Activated naive CD4-positive, alpha-beta T cell treated with anti-CD3 and anti-CD28 coated beads, Interleukin-2, amount 50 U/mL, for 72 hours (primary cell): ENCODE measurements around the gene KCNMB3. TPM values are rescaled to one million over a fixed set of nuclear protein-coding genes. Genes with fewer than 3 reads are reported as not detected.
A peak's percentile ranks its signal among the peaks of the same experiment; 100 is the strongest.
"Not testable (repeated sequence)": the region's sequence is repeated elsewhere in the genome, so short reads cannot be mapped to it uniquely, and the experiment has no call there.

Experiments used
- ATAC-seq, 2 donors: fragments of 150-1000 bp; cut with Tn5 transposase; 2 replicates each; pipeline ENCODE4 v1.10.0; 2021; ENCODE audit warnings: mild to moderate bottlenecking in 2 of 2, moderate library complexity in 2 of 2
- DNase-seq, 2 donors: peaks; one replicate each; pipeline ENCODE4 v3.0.0; 2021 to 2022; ENCODE audit warnings: low spot score in 2 of 2
- H3K27ac Mint-ChIP-seq, 2 donors: one replicate each; pipeline ENCODE4 v1.8.0; 2022; ENCODE audit warnings: mild to moderate bottlenecking in 2 of 2, mixed read lengths in 2 of 2
- H3K36me3 Mint-ChIP-seq, 2 donors: one replicate each; pipeline ENCODE4 v1.8.0; 2022; ENCODE audit warnings: mixed read lengths in 2 of 2
- H3K9me3 Mint-ChIP-seq, 2 donors: one replicate each; pipeline ENCODE4 v1.8.0; 2022; ENCODE audit warnings: mixed read lengths in 2 of 2
- total RNA-seq, 2 donors: library from RNA; stranded (reverse); gene quantifications; one replicate each; pipeline ENCODE4 v1.2.3, GENCODE V29; 2022

The KCNMB3 gene
- total RNA-seq, 2 donors from 2014 or later: 0.43 to 0.55 TPM

DNA sequence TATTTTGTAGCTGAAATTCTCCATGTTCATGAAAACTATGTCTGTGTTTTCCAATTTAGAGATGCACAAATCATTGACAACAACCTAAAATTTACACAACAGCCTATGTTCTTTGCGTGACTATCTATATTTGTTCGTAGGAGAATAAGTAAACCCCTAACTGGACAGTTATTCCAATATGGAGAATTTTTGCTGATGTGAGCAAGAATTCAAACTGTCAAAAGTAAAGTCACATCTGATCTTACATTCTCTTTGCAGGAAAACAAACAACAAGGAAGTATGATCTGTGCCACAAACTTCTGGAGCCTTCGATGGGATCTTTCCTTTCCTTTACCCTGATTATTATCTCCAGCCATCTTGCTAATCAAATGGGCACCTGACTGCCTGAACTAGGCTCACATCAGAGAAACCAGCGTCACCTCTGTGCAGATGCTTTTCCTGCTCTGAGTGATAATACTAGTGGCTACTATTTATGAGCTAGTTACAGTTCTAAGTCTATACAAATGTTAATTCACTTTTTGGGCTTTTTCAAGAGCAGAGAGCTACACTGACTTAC, 18.3 kb upstream of the KCNMB3 start:
- Mint-ChIP-seq H3K9me3 (no peaks in the 10 kb centered on the region), H3K27ac (no peak overlapping the region), H3K36me3 (no peaks in the 10 kb centered on the region)
- no peak for DNase-seq
- no peak for ATAC-seq

DNA sequence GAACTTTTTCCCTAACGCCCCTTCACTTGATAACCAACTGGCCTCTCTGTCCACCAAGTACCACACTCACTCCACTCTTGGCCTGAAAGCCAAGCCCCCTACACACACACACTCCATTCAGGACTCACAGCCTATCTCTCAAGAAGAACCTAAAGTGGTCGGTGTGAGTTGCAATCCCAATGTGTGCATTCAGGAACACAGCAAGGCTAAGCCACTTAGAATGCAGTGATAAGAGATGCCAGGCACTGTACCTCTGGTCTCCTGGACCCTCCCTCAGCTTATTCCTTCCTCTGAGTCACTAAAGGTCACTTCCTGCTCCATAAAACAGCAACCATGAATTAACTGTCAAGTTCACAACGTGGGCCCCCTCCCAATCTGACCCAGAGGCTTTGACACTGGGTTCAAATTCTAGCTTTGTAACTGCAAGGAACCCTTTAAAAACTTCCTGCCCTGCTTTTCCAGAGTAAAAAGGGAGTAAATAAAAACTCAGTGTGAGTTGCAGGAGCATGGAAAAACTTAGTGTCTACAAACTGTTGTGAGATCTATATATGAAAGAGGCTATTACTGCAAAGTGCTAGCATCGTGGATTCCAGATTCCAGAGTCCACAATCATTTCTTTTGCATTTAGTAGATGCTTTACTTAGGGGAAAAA, 17.6 kb upstream of the KCNMB3 start:
- no peak for DNase-seq
- Mint-ChIP-seq H3K27ac (peak overlapping the region; percentile 35 to 57), H3K36me3 (no peaks in the 10 kb centered on the region), H3K9me3 (no peaks in the 10 kb centered on the region)
- no peak for ATAC-seq

DNA sequence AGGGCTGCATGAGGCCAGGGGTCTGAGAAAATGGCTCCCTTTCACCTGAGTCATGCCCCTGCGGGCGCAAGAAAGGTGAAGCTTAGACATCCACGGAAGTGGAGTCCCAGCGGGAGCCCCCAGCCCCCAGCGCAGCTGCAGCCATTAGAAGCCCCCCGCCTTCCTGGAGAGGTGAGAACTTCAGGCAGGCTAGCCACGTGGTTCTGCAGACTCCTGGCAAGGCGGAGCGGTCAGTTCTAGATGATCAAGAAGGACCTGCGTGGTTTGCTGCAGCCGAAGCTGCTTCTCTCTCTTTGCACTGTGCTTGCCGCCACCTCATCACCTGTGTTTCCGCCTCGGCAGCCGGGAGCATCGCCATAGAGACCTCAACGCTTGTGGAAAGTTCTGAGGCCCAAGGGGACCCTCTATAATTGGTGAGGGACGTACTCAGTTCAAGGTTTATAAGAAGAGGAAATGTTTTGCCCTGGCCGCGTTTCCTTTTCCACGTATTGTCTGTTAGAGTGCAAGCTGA, 15.8 kb upstream of the KCNMB3 start:
- no peak for DNase-seq
- ATAC-seq: no peak
- Mint-ChIP-seq H3K9me3 (no peaks in the 10 kb centered on the region), H3K36me3 (no peaks in the 10 kb centered on the region), H3K27ac (no peak overlapping the region)

DNA sequence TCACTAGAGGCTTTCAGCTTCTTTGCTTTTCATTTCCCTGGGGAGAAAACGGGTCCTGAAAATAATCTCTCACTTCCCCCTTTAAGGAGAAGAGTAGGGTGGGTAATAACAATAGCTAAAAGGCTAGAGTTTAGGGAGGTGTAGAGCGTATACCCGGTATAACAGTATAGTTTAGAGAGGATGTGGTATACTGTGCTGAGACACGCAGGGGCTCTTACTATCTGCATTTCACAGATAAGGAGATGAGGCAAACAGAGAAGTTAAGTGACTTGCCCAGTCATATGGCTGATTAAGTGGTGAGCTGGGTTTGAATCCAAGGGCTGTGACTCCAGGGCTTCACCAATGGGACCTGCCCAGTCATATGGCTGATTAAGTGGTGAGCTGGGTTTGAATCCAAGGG, 15.0 kb upstream of the KCNMB3 start:
- Mint-ChIP-seq H3K27ac (no peak overlapping the region), H3K36me3 (peaks cover under 1% of the 10 kb centered on the region in 2 donors), H3K9me3 (peaks cover 0 to under 1% of the 10 kb centered on the region in 2 donors)
- DNase-seq: no peak
- peak in 1 of 2 donors; percentile 35 for ATAC-seq

DNA sequence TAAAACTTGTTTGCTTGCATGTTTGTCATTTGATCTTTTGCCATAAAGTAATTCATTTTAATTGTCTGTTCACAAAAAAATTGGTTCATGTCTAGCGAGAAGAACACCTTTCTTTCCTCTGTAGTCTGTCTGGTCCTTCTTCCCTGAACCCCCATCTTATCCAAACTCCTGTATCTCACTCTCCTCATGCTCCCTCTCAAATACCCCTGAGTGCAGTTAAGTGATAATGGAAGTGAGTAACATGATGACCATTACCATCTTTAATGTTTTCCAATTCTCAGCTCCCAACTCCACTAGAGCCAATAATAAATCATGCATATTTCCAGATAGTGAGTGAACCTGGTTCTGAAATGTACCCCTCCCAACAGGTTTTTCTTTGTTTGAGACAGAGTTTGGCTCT, 14.2 kb upstream of the KCNMB3 start:
- DNase-seq (no peak), ATAC-seq (no peak)
- Mint-ChIP-seq H3K27ac (no peak overlapping the region), H3K9me3 (peaks cover 5 to 6% of the 10 kb centered on the region in 2 donors), H3K36me3 (peaks cover 6 to 8% of the 10 kb centered on the region in 2 donors)

DNA sequence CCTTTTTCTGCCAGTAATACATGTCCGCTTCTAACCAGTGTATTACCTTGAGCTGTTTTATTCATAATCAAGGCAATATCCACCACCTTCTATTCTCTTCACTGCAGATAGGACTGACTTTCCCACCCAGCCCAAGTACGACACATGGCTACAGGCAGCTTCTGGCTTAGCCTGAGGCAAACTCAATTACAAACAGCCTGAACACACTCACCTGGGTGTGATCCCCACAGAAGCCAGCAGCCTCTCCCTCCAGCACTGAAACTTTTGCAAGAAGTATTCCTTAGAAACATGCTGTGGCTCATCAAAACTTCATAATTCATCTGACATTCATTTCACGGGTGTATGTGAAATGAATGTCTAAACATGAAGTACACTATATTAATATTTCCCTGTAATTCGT, 13.5 kb upstream of the KCNMB3 start:
- ATAC-seq: no peak
- no peak for DNase-seq
- peaks cover 10 to 12% of the 10 kb centered on the region in 2 donors for H3K9me3 Mint-ChIP-seq
- no peak overlapping the region for H3K27ac Mint-ChIP-seq
- peaks cover 6 to 8% of the 10 kb centered on the region in 2 donors for H3K36me3 Mint-ChIP-seq

DNA sequence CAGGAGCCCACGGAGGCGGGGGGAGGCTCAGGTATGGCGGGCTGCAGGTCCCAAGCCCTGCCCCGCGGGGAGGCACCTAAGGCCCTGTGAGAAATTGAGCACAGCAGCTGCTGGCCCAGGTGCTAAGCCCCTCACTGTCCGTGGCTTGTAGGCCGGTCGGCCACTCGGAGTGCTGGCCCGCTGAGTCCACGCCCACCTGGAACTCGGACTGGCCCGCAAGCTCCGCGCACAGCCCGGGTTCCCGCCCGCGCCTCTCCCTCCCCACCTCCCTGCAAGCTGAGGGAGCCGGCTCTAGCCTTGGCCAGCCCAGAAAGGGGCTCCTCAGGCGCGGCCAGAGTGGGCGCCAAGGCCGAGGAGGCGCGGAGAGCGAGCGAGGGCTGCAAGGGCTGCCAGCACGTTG, 12.2 kb upstream of the KCNMB3 start:
- Mint-ChIP-seq H3K36me3 (peaks cover 6 to 8% of the 10 kb centered on the region in 2 donors), H3K9me3 (peaks cover 10 to 12% of the 10 kb centered on the region in 2 donors), H3K27ac (no peak overlapping the region)
- no peak for ATAC-seq
- no peak for DNase-seq

DNA sequence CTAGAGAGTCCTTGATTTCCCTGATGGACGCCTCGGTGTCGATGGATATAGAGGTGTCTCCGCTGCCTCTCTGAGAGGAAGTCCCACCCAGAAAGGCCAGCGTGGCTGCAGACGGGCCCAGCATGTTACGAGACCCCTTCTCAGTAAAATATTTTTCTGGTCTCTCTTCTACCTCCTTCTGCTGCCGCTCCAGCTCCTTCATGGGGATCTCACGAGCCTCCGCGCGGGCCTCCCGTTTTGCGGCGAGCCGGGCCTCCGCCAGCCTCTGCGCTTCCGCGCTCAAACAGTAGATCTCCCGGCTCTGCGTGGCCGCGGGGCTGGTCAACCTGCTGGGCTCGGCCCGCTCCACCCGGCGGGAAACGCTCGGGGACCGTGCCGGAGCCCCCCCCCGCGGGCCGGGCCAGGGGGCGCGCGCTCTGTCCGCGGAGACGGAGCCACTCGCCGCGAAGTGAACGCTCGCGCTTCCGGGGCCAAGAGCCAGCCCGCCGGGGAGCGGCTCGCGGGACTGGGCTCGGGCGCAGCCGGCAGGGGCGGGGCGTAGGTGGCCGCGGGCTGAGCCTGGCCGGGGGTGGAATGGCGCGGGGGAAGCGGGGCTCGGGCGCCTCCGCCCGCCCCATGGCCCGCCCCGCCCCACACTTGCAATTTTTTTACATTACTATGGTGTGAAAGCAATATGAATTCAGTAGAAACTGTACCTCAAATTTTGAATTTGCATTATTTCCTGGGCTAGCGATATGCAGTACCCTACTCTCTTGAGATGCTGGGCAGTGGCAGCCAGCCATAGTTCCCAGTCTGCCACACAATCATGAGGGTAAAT, 10.2 kb upstream of the KCNMB3 start:
- Mint-ChIP-seq H3K36me3 (peaks cover 6 to 8% of the 10 kb centered on the region in 2 donors), H3K9me3 (peaks cover 10 to 12% of the 10 kb centered on the region in 2 donors), H3K27ac (no peak overlapping the region)
- DNase-seq (peak; percentile 67 to 76), ATAC-seq (peak; percentile 95)

DNA sequence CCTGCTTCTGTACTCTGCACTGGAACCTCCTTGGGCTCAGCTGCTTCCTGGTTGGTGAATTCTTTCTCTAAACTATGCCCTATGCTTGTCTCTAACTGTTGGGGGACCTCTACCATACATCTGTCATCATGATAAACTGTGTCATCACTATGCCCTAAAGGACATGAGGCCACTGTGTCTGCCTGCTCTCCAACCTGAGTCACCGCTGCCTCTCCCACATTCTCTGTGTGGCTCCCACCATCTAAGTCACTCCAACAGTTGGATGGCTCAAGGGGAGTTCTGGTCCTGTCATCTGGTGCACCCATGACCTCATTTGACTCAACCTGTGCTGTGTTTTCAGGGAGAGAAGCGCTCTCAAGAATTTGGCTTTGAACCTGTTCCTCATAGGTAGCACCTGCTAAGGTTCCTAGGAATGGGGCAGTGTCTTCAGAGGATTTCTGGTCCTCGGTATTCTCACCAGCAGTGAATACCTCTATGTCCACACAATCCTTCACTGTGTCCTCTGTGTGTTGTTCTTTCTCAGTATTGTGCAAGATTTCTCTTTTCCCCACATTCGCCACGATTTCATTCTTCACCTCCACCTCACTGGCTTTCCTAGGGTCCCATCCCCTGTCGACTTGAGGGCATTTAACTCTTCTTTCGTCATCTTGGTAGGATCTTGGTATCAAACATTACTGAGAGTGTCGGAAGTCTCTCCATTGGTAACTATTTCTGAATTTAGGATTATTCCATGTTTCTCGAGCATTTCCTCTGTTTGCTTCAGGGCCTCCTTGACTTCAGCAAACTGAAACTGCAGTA, 9.2 kb upstream of the KCNMB3 start:
- H3K27ac Mint-ChIP-seq, DNase-seq, H3K36me3 Mint-ChIP-seq: not testable (repeated sequence)
- H3K9me3 Mint-ChIP-seq: peaks cover 10 to 14% of the 10 kb centered on the region in 2 donors
- ATAC-seq: peak in 1 of 2 donors; percentile 63

DNA sequence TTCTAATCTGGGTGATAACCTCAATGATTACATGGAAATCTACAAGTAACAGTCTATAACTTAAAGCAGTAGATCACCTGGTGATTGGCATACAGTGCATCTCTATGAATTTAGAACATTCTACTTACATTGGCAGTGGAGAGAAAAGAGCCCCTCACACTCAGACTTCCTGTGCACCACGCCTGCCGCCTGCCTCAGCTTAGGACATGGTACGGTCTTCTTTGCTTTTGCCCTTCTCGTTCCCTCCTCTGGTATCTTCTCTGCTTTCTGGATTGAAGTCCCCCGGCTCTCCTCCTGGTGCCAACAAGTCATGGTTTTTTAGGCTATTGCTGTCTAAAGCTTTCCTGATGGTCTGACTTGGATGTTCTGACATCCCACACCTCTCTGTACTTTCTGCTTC, 7.9 kb upstream of the KCNMB3 start:
- no peak overlapping the region for H3K27ac Mint-ChIP-seq
- DNase-seq: no peak
- peaks cover 6 to 8% of the 10 kb centered on the region in 2 donors for H3K36me3 Mint-ChIP-seq
- H3K9me3 Mint-ChIP-seq: peaks cover 10 to 14% of the 10 kb centered on the region in 2 donors
- no peak for ATAC-seq

DNA sequence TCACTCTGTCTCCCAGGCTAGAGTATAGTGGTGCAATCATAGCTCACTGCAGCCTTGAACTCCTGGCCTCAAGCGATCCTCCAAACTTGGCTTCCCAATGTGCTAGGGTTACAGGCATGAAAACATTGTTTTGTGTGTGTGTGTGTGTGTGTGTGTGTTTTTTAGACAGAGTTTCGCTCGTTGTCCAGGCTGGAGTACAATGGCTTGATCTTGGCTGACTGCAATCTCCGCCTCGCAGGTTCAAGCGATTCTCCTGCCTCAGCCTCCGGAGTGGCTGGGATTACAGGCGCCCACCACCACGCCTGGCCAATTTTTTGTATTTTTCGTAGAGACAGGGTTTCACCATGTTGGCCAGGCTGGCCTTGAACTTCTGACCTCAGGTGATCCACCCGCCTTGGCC, 6.8 kb upstream of the KCNMB3 start:
- H3K36me3 Mint-ChIP-seq, ATAC-seq, H3K27ac Mint-ChIP-seq, DNase-seq: not testable (repeated sequence)
- peaks cover 10 to 14% of the 10 kb centered on the region in 2 donors for H3K9me3 Mint-ChIP-seq

DNA sequence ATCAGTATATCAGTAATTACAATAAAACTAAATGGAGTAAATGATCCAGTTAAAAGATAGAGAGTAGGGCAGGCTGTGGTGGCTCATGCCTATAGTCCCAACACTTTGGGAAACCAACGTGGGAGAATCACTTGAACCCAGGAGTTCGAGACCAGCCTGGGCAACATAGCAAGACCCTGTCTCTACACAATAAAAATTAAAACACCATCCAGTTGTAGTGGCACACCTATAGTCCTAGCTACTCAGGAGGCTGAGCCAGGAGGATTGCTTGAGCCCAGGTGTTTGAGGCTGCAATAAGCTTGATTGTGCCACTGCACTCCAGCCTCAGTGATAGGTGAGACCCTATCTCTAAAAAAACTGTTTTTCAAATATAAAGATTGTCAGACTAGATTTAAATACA, 5.9 kb upstream of the KCNMB3 start:
- DNase-seq (no peak), ATAC-seq (no peak)
- H3K9me3 Mint-ChIP-seq: peaks cover 10 to 14% of the 10 kb centered on the region in 2 donors
- peaks cover 6 to 8% of the 10 kb centered on the region in 2 donors for H3K36me3 Mint-ChIP-seq
- no peak overlapping the region for H3K27ac Mint-ChIP-seq

DNA sequence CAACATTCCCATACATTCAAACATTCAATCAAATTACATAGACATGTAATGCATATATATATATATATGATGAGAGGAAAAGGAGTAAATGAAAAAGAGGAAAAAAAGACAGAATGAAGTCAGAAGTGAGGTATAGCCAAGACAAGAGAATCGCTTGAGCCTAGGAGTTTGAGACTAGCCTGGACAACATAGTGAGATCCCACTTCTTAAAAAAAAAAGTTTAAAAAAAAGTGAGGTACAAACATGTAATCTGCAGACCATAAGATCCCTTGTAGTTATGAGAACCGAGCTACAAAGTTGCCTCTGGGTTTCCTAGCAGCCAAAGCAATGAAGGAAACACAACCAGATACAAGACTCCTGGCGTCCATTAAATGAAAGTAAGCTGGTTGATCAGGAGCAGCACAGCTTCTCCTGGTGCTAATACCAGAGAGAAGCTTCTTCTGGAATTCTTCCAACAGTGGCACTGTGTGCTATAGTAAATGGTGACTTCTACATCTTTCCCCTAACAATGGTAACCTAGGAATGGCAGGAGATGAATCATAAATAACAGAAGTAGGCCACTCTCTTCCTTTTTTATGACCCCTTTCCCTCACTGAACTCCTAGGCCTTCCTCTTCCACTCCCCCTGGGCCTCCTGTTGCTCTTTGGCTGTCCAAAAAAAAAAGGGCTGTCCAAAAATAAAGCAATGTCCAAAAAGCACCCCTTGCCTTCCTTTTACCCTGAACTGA, 3.5 kb downstream of the KCNMB3 start:
- ATAC-seq: no peak
- Mint-ChIP-seq H3K9me3 (no peaks in the 10 kb centered on the region), H3K36me3 (no peaks in the 10 kb centered on the region), H3K27ac (no peak overlapping the region)
- DNase-seq: no peak

DNA sequence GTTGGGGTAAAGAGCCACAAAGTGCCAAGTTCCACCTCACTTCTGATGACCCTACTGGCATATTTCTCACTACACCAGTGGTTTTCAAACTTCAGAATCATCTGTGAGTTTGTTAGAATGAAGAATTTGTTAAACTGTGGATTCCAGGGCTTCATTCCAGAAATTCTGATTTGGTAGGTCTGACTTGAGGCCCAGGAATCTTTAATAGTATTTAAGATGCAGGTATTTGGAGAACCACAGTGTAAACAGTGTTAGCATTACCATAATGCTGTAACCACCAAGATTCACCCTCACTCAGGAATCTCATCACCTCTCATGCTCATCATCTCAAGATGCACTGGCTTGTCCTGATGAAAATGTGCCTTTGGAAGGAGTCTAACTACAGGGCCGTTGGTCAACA, 6.0 kb downstream of the KCNMB3 start:
- H3K36me3 Mint-ChIP-seq: no peaks in the 10 kb centered on the region
- no peak overlapping the region for H3K27ac Mint-ChIP-seq
- no peak for ATAC-seq
- DNase-seq: no peak
- H3K9me3 Mint-ChIP-seq: no peaks in the 10 kb centered on the region

DNA sequence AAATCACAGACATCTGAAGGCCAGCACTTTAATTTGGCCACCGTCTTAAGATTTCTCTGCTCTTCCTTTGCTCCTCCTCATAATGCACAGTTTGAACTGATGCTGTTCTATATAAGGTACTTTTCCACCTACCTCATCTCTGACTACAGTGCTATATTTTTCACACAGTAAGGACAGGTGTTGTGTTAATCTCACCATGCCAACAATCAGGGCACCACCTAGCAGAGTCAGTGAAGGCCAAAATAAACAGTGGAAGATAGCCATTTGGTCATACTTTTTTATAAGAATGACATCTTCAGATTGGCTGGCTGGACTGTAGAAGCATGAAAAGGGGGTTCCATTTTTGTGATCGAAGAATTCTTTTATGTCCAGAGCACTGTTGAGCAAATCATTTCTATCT, 8.1 kb downstream of the KCNMB3 start:
- DNase-seq, H3K36me3 Mint-ChIP-seq, H3K9me3 Mint-ChIP-seq, H3K27ac Mint-ChIP-seq, ATAC-seq: not testable (repeated sequence)

DNA sequence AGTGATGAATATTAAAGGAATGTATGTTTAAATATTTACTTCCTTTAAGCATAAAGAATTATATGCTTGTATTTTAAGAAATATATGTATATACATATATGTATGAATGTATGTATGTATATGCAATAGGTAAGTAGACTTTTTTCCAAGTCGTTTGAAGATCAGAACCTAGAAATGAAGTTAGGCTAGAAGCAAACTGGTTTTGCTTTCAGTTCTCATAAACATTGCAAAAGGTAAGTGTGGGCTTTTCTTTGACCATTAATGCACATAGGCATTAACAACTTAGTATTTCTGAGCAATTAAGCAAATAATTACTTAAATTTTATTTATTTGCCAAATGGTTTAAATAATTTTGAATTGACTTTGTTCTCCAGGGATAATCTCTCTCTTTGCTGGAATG, 10.6 kb downstream of the KCNMB3 start:
- not testable (repeated sequence) for H3K9me3 Mint-ChIP-seq, H3K27ac Mint-ChIP-seq, DNase-seq, ATAC-seq, H3K36me3 Mint-ChIP-seq
